Amniotic epithelial cell (primary cell): ENCODE measurements around the gene MPHOSPH9.

Experiments used
- DNase-seq: peaks from one replicate; pipeline ENCODE4 v3.0.0-alpha.2; 2010; ENCODE audit warnings: low read depth

Gene MPHOSPH9, protein sequence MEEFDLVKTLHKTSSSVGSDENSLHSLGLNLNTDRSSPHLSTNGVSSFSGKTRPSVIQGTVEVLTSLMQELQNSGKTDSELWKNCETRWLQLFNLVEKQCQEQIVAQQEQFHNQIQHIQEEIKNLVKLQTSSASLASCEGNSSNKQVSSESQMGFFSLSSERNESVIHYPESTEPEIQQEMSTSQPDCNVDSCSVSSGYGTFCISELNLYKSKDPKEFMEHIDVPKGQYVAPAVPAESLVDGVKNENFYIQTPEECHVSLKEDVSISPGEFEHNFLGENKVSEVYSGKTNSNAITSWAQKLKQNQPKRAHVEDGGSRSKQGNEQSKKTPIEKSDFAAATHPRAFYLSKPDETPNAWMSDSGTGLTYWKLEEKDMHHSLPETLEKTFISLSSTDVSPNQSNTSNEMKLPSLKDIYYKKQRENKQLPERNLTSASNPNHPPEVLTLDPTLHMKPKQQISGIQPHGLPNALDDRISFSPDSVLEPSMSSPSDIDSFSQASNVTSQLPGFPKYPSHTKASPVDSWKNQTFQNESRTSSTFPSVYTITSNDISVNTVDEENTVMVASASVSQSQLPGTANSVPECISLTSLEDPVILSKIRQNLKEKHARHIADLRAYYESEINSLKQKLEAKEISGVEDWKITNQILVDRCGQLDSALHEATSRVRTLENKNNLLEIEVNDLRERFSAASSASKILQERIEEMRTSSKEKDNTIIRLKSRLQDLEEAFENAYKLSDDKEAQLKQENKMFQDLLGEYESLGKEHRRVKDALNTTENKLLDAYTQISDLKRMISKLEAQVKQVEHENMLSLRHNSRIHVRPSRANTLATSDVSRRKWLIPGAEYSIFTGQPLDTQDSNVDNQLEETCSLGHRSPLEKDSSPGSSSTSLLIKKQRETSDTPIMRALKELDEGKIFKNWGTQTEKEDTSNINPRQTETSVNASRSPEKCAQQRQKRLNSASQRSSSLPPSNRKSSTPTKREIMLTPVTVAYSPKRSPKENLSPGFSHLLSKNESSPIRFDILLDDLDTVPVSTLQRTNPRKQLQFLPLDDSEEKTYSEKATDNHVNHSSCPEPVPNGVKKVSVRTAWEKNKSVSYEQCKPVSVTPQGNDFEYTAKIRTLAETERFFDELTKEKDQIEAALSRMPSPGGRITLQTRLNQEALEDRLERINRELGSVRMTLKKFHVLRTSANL

GRCh38 chr12:123232807-123233504 is at the start of gene MPHOSPH9, which contains the start of gene MTRFR:
Gene MPHOSPH9 (minus strand): TSS chr12:123233141. CDS start chr12:123230364, 2,777 bp downstream.
Gene MTRFR (plus strand): TSS chr12:123233436. CDS start chr12:123253675, 20,239 bp downstream.
- DNase-seq = peak; percentile 99

- no peak for DNase-seq
These were observed 49.2 kb upstream of the MPHOSPH9 start for GRCh38 chr12:123282111-123282510.

- DNase-seq = no peak
These were observed 48.0 kb upstream of the MPHOSPH9 start for GRCh38 chr12:123280971-123281370.

GRCh38 chr12:123278101-123278627 is 45.2 kb upstream of the MPHOSPH9 start:
- no peak for DNase-seq

DNA sequence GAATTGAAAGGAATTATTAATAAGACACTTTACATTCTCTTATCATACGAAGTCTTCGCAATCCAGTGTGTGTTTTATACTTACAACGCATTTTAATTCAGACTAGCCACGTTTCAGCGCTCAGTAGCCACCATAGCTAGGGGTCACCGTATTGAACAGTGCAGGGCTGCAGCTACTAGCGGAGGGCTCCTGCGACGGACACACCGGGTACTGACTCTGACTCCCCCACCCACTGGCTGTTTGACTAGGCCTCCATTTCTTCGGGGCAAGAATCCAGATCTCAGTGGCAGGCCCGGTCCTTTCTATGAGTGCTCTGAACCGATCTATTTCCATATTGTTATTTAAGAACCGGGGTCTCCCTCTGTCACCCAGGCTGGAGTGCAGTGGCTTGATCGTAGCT is 40.2 kb upstream of the MPHOSPH9 start:
- no peak for DNase-seq

DNA sequence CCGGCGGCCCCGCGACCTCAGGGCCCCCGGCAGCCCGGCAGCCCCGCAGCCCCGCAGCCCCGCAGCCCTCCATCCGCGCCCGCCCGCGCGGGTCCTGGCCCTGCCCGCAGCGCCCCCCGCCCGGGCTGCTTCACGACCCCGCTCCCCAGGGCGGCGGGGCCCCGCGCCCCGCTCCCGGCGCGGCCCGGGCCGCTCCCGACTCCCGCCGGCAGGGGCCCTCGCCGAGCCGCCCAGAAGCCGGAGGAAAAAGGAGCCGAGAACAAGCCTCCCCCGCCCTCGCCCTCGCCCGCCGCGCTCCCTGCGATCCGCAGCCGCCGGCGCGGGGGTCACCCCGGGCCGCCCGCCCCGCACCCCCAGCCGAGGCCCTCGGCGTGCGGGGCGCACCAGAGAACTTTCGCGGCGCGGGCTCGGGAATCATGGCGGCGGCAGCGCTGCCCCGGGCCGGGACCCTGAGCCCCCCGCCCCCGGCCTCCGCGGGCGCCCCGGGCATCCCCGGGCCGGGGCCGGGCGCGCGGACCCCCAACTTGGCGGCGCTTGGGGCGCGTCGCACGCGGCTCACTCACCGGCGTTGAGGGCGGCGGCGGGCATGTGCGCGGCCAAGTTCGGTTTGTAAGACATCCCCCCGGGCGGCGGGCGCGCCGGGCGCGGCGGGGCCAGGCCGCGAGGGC is 38.2 kb upstream of the MPHOSPH9 start:
- peak; percentile 46 for DNase-seq

DNA sequence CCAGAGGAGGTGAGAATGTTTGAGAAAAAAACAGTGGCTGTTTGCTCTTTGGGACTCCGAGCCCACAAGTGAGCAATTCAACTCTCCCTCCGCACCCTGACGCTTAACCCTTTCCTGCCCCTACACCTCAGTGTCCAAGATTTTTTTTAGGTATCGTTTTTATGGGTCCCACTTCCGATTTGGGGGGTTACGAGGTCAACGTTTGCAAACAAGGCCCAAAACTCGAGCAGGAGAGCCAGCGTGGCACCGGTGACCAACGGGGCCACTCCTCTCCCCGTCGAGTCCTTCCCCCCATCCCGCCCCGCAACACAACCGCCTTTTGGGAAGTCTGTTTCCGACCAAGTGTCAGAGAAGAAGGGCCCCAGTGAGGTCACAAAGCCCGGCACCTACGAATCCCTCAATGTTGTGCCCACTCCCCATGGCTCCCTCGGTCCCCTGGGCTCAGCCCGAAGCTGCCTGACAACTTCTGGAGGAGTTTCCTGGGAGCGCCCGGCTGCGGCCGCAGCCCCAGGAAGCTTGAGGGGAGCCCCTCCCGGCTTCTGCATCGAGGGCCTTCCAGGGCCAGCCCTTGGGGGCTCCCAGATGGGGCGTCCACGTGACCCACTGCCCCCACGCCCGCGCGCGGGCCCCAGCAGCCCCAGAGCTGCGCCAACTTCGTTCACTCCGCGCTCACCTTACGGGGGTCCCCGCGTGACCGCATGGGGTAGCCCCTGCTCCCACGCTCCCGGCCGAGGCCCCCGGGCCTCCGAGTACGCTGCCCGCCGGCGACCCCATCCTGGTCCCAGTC is 37.5 kb upstream of the MPHOSPH9 start:
- peak; percentile 15 for DNase-seq

DNA sequence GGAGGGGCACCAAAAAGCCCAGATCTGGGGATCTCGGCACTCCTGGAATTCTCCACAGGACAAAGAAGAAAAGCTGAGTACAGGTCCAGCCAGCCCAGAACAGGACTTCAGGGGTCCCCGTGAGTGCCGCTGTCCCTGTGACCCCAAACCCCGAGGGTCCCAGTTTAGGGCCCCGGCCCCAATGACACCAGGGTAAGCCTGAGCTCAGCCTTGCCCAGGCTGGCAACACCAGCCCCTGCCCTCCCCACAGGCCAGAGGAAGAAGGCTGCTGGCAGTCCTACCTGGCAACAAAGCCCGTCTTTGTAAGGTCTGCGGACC is 36.9 kb upstream of the MPHOSPH9 start:
- no peak for DNase-seq

GRCh38 chr12:123269395-123269892 is 36.5 kb upstream of the MPHOSPH9 start:
- peak; percentile 37 for DNase-seq

DNA sequence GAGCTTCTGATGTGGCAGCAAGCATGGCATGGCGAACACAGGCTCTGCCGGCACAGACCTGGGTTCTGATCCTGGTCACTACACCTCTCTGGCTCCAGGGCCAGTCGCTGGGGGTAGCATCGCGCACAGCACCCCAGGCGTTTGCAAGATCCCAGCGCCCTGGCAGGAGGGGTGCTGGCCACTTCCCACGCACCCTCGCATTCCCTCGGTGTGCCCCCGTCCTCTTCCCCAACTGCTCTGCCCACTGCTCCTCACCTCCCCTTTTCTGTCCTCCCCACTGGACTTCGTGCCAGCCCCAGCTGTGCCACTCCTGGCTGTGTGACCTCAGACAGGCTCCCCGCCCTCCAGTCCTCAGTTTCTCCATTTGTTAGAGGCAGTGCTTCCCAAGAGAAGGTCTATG is 35.9 kb upstream of the MPHOSPH9 start:
- no peak for DNase-seq

DNA sequence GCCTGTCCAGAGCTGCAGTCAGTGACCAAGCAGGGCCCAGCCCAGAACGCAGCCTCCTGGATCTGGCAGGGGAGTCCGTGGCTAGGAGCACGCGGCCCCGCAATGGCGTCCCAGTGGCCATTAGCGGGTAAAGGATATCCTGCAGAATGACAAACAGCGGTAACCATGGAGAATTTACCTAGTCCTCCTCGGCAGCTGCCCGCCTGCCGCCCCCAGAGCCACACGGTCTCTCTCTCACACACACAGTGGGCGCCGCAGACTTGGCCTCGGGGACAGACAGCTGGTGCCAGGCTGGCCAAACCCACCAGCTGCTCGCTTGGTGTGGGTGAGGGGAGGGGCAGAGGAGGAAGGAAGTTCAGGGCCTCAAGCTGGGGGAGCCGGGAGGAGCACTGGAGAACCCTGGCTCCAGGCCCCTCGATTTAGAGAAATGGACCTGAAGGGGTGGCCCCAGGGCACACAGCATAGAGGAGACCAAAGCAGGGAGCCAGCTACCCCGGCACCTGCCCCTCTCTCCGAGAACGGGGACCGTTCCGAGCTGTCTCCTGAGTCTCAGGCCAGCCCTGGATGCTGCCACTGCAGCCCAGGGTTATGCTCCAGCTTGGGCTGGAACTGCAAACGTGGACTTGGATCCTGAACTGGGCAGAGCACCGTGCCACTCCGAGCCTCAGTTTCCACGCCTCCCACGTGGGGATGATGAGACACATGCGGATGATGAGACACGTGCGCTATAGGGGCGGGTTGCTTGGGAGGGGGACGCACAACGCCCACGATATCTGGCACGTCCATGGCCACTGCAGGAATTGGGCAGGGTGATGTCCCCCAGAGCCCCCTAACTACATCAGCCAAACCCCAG is 35.3 kb upstream of the MPHOSPH9 start:
- DNase-seq = no peak

GRCh38 chr12:123267335-123267920 is 34.5 kb upstream of the MPHOSPH9 start:
- no peak for DNase-seq

- DNase-seq = no peak
These were observed 33.8 kb upstream of the MPHOSPH9 start for GRCh38 chr12:123266679-123267277.

DNA sequence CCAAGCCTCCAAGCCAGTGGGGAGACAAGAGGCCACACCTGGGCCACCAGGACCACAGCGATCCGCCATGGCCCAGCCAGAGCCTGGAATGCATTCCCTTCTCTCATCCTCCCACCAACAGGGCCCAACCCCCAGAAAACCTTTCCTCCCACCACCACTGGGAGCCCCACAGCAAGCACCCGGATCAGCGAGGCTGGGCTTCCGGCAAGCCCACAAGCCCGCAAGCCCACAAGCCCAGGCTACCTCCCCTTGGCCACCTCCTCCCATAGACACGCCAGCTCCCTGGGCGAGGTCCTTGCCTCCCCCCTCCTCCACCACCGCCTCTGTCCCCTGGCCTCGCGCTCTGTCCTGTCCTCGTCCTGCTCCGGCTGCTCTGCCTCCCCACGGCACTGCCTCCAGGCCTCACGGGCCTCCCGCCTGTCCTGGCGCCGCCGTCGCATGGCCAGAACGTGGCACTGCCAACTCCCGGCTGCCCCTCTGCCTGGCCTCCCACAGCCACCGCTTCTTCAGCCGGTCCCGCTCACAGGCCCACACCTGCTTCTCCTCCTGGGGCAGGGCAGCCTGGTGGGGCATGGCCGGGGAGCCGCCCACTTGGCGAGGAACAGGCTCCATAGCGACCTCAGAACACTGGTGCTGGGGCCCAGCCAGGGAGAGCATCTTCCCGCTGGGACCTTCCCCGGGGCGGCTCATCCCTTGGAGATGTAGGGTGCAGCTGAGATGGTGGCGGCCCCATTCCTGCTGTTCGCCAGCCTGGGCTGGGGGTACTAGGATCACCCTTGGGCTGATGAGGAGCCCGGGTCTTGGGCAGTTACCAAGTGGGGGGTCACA is 33.1 kb upstream of the MPHOSPH9 start:
- DNase-seq = no peak

DNA sequence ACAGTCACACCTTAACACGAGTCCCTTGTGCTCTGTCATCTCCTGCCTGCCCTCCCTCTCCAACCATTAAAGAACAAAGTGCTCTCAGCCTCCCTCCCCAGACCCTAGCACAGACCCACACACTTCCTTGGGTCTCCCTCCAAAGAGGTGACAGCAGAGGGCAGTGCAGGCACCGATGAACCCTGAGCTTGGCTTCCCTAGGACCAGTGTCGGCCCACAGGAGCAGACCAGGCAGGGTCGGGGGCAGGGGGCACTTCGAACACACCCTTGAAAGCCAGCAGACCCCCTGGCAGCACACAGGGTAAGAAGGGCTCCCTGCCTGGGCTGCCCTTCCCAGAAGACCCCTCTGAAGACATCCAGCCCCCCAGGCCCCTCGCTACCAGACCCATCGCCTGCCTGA is 31.7 kb upstream of the MPHOSPH9 start:
- DNase-seq = no peak

DNA sequence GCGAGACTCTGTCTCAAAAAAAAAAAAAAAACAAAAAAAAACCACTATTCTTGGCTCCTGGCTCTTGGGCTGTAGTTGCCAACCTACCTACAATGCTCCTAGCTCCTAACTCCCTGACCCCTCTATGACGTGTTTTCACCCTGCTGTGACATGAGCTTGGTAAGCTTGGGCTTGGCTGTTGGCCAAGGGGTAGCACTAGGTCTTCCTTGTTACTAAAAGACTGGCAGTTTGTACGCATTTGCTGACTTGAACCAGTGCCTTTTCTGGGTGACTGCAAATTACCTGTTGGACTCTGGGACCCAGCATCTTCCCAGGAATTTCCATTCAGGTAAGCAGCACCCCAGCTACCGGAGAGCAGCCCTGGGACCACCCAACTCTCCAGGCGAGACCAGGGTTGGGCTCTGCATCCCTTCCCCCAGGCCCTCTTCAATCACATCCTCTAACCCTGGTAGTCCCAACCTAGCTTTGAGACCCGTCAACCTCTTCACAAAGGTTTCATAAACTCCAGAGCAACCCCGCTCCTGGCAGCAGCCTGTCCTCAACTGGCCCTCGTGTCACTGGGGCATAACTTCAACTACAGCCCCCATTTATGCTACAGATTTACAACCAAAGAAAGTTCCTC is 30.4 kb upstream of the MPHOSPH9 start:
- no peak for DNase-seq

GRCh38 chr12:123261196-123261595 is 28.3 kb upstream of the MPHOSPH9 start:
- DNase-seq = no peak
